ENCODE measurements around the gene TMIGD3. TPM values are rescaled to one million over a fixed set of nuclear protein-coding genes. Genes with fewer than 3 reads are reported as not detected.
A peak's percentile ranks its signal among the peaks of the same experiment; 100 is the strongest.
"Not testable (repeated sequence)": the region's sequence is repeated elsewhere in the genome, so short reads cannot be mapped to it uniquely, and the experiment has no call there.

TMIGD3 gene
- not detected in 2 replicates for polyA plus RNA-seq (2014; cell fraction: cytosol; rRNA removed)
- polyA plus RNA-seq (2014; cell fraction: nucleus; rRNA removed), result not detected in 2 replicates

GRCh38 chr1:111503585-111504060, at the start of gene TMIGD3, which contains the start of gene ADORA3:
TMIGD3 (minus strand) TSS chr1:111503633; CDS start chr1:111503354, 279 bp downstream.
ADORA3 (minus strand) TSS chr1:111503633; CDS start chr1:111503354, 279 bp downstream.
- no peak for DNase-seq (ENCODE audit: low spot score)

GRCh38 chr1:111553196-111553595, 49.8 kb upstream of the TMIGD3 start:
- DNase-seq (ENCODE audit: low spot score), result no peak

GRCh38 chr1:111552587-111552986, 49.2 kb upstream of the TMIGD3 start:
- DNase-seq (ENCODE audit: low spot score), result no peak

- no peak for DNase-seq (ENCODE audit: low spot score)
These were observed 48.4 kb upstream of the TMIGD3 start for GRCh38 chr1:111551623-111552411.

- not testable (repeated sequence) for DNase-seq (ENCODE audit: low spot score)
These were observed 44.4 kb upstream of the TMIGD3 start for GRCh38 chr1:111547786-111548185.

GRCh38 chr1:111542187-111542586, 38.8 kb upstream of the TMIGD3 start:
- DNase-seq (ENCODE audit: low spot score), result no peak

GRCh38 chr1:111541721-111542120, 38.3 kb upstream of the TMIGD3 start:
- DNase-seq (ENCODE audit: low spot score), result no peak

GRCh38 chr1:111540928-111541327, 37.5 kb upstream of the TMIGD3 start:
- no peak for DNase-seq (ENCODE audit: low spot score)

GRCh38 chr1:111538343-111539025, 35.1 kb upstream of the TMIGD3 start:
- DNase-seq (ENCODE audit: low spot score), result no peak

- DNase-seq (ENCODE audit: low spot score), result no peak
These were observed 32.1 kb upstream of the TMIGD3 start for GRCh38 chr1:111535256-111536191.

- no peak for DNase-seq (ENCODE audit: low spot score)
These were observed 16.6 kb upstream of the TMIGD3 start for GRCh38 chr1:111520053-111520452.

GRCh38 chr1:111517469-111518225, 14.2 kb upstream of the TMIGD3 start:
- DNase-seq (ENCODE audit: low spot score), result no peak

GRCh38 chr1:111516005-111516535, 12.6 kb upstream of the TMIGD3 start:
- peak; percentile 56 for DNase-seq (ENCODE audit: low spot score)

- no peak for DNase-seq (ENCODE audit: low spot score)
These were observed 12.0 kb upstream of the TMIGD3 start for GRCh38 chr1:111515291-111516004.

- DNase-seq (ENCODE audit: low spot score), result no peak
These were observed 10.1 kb upstream of the TMIGD3 start for GRCh38 chr1:111513410-111514020.

GRCh38 chr1:111512931-111513330, 9.5 kb upstream of the TMIGD3 start:
- DNase-seq (ENCODE audit: low spot score), result no peak

GRCh38 chr1:111512132-111512889, 8.9 kb upstream of the TMIGD3 start:
- DNase-seq (ENCODE audit: low spot score), result no peak

- no peak for DNase-seq (ENCODE audit: low spot score)
These were observed 7.9 kb upstream of the TMIGD3 start for GRCh38 chr1:111511370-111511769.

- DNase-seq (ENCODE audit: low spot score), result no peak
These were observed 6.6 kb upstream of the TMIGD3 start for GRCh38 chr1:111509997-111510375.
